UCSD-AML1 (cell line): ENCODE data around the gene GSTA4.
A peak's percentile ranks its signal among the peaks of the same experiment; 100 is the strongest.

Experiments
- DNase-seq: peaks from one replicate; lab custom pipeline; 2025; ENCODE audit not compliant: unreplicated experiment; lab: John Stamatoyannopoulos, UW

The GSTA4 gene, protein sequence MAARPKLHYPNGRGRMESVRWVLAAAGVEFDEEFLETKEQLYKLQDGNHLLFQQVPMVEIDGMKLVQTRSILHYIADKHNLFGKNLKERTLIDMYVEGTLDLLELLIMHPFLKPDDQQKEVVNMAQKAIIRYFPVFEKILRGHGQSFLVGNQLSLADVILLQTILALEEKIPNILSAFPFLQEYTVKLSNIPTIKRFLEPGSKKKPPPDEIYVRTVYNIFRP

DNA sequence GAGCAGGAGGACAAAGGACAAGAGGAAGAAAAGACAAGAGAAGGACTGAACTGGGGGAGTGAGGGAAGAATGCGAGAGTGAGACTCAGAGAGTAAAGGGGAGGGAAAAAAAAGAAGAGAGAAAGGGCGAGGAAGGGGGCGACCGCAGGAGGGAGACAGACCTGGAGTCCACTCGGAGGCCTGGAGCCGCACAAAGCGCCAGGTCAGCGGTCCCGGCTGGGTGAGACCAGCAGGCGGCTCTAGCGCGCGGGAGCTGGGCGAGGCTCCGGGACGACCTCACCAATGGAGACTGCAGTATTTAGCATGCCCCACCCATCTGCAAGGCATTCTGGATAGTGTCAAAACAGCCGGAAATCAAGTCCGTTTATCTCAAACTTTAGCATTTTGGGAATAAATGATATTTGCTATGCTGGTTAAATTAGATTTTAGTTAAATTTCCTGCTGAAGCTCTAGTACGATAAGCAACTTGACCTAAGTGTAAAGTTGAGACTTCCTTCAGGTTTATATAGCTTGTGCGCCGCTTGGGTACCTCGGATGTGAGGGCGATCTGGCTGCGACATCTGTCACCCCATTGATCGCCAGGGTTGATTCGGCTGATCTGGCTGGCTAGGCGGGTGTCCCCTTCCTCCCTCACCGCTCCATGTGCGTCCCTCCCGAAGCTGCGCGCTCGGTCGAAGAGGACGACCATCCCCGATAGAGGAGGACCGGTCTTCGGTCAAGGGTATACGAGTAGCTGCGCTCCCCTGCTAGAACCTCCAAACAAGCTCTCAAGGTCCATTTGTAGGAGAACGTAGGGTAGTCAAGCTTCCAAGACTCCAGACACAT, at the start of gene GSTA4:
GSTA4 (minus strand) TSS at position 196 of the 824 bp plus-strand sequence. CDS start 1,041 bp downstream, outside the sequence.
- peak; percentile 91 for DNase-seq

DNA sequence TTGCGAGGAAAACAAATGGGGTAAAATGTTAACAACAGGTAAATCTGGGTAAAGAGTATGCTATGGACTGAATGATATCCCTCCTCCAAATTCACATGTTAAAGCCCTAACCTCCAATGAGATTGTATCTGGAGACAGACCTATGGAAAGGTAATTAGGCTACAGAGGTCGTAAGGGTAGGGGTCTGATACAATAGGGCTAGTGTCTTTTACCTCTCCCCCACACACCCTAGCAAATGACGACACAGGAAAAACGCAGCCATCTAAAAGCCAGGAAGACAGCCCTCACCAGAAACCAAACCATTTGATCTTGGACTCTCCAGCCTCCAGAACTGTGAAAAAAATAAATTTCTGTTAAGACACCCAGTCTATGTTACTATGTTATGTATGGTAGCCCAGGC, 49.5 kb upstream of the GSTA4 start:
- no peak for DNase-seq

DNA sequence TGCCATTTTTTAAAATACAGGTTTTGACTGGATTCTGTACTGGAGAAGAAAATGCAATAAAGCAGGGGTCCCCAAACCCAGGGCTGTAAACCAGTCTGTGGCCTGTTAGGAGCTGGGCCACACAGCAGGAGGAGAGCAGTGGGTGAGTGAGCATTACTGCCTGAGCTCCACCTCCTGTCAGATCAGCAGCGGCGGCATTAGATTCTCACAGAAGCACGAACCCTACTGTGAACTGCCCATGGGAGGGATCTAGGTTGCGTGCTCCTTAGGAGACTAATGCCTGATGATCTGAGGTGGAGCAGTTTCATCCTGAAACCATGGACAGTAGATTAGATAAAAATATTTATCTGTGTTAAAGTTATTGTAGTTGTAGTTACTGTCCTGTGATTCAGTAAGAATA, 49.0 kb upstream of the GSTA4 start:
- no peak for DNase-seq

DNA sequence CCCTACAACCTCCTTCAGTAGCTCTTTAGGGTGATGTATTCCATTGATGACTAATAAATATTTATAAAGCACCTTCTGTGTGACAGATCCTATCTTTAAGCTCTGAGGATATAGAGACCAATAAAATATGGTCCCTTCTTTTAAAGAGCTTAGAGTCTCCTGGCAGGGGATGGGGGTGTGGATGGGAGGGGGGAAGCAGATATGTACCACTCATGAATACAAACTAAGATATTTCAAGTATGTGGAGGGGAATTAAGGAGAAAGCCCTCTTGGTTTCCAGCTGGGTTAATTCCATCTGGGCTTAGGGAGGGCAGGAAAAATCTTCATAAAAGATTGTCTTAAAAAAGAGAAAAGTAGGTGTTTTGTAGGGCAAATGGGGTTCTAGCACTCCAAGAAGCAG, 48.5 kb upstream of the GSTA4 start:
- DNase-seq, result no peak

DNA sequence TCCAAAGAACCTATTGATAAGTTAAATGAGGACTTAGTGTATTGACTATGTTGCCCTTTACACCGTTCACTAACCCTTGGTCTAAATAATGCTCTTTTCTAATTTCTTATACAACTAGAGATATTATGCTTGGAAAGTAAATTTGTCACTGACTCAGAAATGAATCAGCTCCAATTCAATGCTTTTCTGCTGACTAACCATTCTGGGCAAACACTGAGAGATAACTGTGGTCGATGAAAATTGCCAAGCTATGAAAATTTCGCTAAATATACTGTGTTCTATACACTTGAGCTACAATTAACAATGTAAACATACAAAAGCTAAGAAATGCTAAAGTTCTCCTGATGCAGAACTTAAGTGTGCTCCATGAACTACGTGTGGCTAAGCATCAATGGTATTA, 47.0 kb upstream of the GSTA4 start:
- no peak for DNase-seq

GRCh38 chr6:53041356-53041755, 46.3 kb upstream of the GSTA4 start:
- DNase-seq, result no peak

- no peak for DNase-seq
Measured at GRCh38 chr6:53038596-53038995, 43.5 kb upstream of the GSTA4 start.

GRCh38 chr6:53038141-53038540, 43.1 kb upstream of the GSTA4 start:
- no peak for DNase-seq

- peak; percentile 11 for DNase-seq
Measured at GRCh38 chr6:53035549-53036213, 40.6 kb upstream of the GSTA4 start.

DNA sequence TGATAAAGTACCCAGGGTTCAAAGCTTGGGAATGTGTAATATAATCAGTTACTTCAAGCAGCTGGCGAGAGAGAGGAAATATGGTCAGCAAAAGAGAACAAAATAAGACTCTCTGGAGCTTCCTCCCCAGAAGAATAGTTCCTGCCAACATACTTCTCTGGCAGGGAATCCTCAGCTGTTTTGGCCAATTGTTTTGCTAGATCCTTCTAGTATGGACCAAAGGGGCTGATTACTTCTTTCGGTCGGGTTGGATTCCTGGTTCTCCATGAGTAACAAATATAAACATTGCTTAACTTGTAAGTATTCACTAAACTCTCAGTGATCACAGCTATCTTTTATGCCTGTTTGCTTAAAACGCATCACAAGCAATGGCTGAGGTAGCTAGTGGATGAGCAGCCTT, 38.7 kb upstream of the GSTA4 start:
- no peak for DNase-seq

GRCh38 chr6:53032849-53033248, 37.8 kb upstream of the GSTA4 start:
- DNase-seq, result no peak

GRCh38 chr6:53031281-53031680, 36.2 kb upstream of the GSTA4 start:
- no peak for DNase-seq

DNA sequence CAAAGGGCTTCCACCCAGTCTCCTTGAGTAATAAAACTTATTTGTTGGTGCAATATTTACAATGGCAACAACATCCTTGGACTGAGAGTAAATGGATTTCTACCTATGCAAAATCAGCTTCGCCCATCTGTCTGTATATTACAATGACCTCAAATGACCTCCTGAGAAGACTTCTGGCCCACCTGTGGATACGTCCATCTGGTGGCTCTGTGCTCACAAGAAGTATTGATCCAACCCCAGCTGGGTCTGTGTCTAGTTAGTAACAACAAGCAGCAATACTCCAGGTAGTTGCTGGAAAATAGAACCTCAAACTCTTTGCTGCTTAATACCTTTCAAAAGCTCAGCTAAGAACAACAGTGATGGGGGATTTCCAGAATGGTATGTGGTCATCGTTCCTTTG, 34.7 kb upstream of the GSTA4 start:
- DNase-seq, result no peak

GRCh38 chr6:53029257-53029656, 34.2 kb upstream of the GSTA4 start:
- DNase-seq, result no peak

DNA sequence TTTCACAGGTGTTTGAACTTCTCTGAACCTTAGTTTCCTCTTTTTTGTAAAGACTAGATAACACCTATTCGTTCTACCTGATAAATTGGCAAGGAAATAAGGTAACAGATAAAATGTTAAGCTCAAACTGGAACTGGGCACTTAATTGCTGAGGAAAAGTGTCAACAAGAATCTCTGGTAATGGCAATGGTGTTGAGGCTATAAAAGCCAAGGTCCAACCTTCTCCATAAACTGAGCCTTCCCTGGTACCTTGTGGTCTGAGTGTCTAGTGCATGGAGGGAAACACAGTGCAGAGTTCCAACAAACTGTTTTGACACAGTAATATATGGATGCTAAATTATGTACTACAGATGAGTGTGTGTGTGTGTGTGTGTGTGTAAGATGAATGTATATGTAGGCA, 33.4 kb upstream of the GSTA4 start:
- no peak for DNase-seq

- no peak for DNase-seq
Measured at GRCh38 chr6:53027131-53027718, 32.1 kb upstream of the GSTA4 start.

DNA sequence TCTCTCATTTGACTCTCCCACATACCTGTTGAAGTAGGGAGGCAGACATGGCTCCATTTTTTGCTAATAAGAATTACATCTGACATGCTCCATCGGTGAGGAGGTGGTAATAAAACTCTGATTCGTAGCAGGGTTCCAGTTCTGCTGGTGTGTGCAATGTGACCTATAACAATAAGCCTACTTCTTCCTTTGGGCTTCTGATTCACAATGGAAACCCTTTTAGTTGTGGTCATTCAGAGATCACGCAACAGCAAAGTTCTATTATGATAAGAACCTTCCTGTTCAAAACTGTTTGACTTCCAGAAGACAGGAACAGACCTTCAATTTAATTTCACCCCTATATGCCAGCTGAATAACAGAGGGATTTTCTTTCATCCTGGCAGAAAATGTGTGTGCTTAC, 31.4 kb upstream of the GSTA4 start:
- no peak for DNase-seq

DNA sequence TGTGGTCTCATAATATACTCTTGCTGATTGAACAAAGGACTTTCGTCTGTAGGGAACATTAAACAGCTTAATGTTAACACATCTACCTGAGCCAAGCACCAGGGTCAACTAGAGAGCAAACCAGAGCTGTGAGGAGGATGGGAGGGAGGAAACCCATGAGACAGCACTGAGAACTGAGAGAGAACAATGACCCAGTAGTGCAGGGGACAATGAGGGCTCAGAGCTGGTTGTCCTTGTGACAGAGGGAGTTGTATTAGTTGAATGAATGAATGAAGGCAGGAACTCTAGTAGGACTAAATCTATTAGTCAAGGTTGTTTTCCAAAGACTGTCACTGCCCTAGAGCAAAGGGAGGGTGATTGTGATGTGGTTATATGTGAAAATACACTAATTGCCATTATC, 28.2 kb upstream of the GSTA4 start:
- DNase-seq, result no peak

DNA sequence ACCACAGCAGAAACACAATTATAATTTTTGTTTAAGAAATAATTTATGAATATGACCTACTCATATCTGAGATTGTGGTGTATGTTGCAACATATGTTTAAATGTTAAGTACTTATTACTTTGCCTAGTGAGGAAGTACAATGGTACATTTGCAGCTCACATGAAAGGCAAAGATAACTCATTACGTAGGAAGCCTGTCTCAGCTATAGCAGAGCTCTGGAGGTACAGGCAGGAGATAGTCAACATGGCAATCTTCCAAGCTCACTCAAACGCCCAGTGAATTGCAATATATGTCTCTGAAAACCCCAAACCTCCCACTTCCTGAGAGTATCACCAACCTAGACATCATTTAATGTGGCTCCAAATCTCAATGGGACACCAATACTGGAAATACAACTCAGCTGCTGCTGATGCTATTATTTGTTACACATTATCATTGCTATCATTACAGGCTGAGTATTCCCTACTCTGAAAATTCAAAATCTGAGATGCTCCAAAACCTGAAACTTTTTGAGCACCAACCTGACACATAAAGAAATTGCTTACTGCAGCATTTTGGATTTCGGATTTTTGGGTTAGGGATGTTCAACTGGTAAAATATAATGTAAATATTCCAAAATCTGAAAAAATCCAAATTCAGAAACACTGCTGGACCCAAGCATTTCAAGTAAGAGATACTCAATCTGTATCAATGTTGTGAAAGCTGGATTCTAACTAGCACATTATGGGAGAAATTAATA, 25.1 kb upstream of the GSTA4 start:
- no peak for DNase-seq

- no peak for DNase-seq
Measured at GRCh38 chr6:53018446-53018845, 23.4 kb upstream of the GSTA4 start.

GRCh38 chr6:53015486-53015885, 20.4 kb upstream of the GSTA4 start:
- DNase-seq, result no peak
